ENCODE measurements around the gene GNAZ. TPM values are rescaled to one million over a fixed set of nuclear protein-coding genes. Genes with fewer than 3 reads are reported as not detected.

Gene GNAZ
- total RNA-seq, 1 experiment from 2014 or later, result 6.0 TPM

- no peaks in the 10 kb centered on the region for H3K4me1 Mint-ChIP-seq (ENCODE audit: low read depth, unreplicated experiment)
- no peak for DNase-seq
- TF ChIP-seq, protein P1, sequence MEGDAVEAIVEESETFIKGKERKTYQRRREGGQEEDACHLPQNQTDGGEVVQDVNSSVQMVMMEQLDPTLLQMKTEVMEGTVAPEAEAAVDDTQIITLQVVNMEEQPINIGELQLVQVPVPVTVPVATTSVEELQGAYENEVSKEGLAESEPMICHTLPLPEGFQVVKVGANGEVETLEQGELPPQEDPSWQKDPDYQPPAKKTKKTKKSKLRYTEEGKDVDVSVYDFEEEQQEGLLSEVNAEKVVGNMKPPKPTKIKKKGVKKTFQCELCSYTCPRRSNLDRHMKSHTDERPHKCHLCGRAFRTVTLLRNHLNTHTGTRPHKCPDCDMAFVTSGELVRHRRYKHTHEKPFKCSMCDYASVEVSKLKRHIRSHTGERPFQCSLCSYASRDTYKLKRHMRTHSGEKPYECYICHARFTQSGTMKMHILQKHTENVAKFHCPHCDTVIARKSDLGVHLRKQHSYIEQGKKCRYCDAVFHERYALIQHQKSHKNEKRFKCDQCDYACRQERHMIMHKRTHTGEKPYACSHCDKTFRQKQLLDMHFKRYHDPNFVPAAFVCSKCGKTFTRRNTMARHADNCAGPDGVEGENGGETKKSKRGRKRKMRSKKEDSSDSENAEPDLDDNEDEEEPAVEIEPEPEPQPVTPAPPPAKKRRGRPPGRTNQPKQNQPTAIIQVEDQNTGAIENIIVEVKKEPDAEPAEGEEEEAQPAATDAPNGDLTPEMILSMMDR (IDR thresholded peaks at IDR 0.05; ENCODE audit: unreplicated experiment), result no peak
- no TSS peak for BruUV-seq (replicated peaks)
- no peak overlapping the region for H3K4me3 Mint-ChIP-seq (ENCODE audit: low read depth, unreplicated experiment)
- H3K27ac Mint-ChIP-seq (ENCODE audit: unreplicated experiment), result no peak overlapping the region
- no peaks in the 10 kb centered on the region for H3K36me3 Mint-ChIP-seq (ENCODE audit: insufficient read depth, unreplicated experiment)
- H3K9me3 Mint-ChIP-seq (ENCODE audit: low read depth, unreplicated experiment), result no peaks in the 10 kb centered on the region
- CTCF ChIA-PET, result no interaction called here
- H3K27me3 Mint-ChIP-seq (ENCODE audit: unreplicated experiment), result no peaks in the 10 kb centered on the region
- intact Hi-C loops (cut with micrococcal nuclease; ENCODE audit: unreplicated experiment), result no loop called here
These were observed 84.1 kb downstream of the GNAZ start for GRCh38 chr22:23154461-23154860.

GRCh38 chr22:23155143-23155542, 84.8 kb downstream of the GNAZ start:
- Mint-ChIP-seq H3K27me3 (ENCODE audit: unreplicated experiment) (no peaks in the 10 kb centered on the region), H3K9me3 (ENCODE audit: low read depth, unreplicated experiment) (no peaks in the 10 kb centered on the region), H3K4me1 (ENCODE audit: low read depth, unreplicated experiment) (no peaks in the 10 kb centered on the region), H3K27ac (ENCODE audit: unreplicated experiment) (no peak overlapping the region), H3K4me3 (ENCODE audit: low read depth, unreplicated experiment) (no peak overlapping the region), H3K36me3 (ENCODE audit: insufficient read depth, unreplicated experiment) (no peaks in the 10 kb centered on the region)
- DNase-seq, result no peak
- intact Hi-C loops (cut with micrococcal nuclease; ENCODE audit: unreplicated experiment), result no loop called here
- CTCF ChIA-PET, result no interaction called here
- TF ChIP-seq, protein P1 (IDR thresholded peaks at IDR 0.05; ENCODE audit: unreplicated experiment), result no peak
- BruUV-seq (replicated peaks), result no TSS peak

GRCh38 chr22:23155831-23156230, 85.5 kb downstream of the GNAZ start:
- CTCF ChIA-PET, result interaction anchor here (1.9 kb wide), 1 partner anchor 126 kb away, joined by 8 read pairs; no protein-coding TSS in a partner anchor
- H3K27me3 Mint-ChIP-seq (ENCODE audit: unreplicated experiment), result no peaks in the 10 kb centered on the region
- intact Hi-C loops (cut with micrococcal nuclease; ENCODE audit: unreplicated experiment), result no loop called here

DNA sequence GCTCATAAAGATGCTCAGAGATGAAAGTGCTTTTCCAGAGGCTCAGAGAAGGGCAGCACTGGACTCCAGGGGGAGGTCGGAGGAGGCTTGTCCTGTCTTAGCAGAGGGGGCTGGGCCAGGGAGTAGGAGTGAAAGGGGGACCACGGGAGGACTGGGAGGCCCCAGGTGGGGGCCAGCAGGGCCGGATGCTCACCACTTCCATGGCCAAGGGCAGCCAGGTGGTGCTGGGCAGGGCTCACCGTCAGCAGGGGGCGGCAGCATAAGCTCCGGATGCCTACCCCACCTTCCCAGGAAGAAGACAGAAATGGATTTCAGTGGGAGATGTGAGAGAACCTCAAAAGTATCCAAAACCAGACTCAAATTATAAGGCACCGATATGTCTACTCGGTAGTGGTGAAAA, 86.0 kb downstream of the GNAZ start:
- CTCF ChIA-PET, result interaction anchor here (1.9 kb wide), 1 partner anchor 125 kb away, joined by 8 read pairs; no protein-coding TSS in a partner anchor
- no TSS peak for BruUV-seq (replicated peaks)
- H3K9me3 Mint-ChIP-seq (ENCODE audit: low read depth, unreplicated experiment), result no peaks in the 10 kb centered on the region

More at GRCh38 chr22:23155831-23156230, 85.5 kb downstream of the GNAZ start:
- no peak overlapping the region for H3K4me3 Mint-ChIP-seq (ENCODE audit: low read depth, unreplicated experiment)
- no TSS peak for BruUV-seq (replicated peaks)
- no peak for DNase-seq
- H3K36me3 Mint-ChIP-seq (ENCODE audit: insufficient read depth, unreplicated experiment), result no peaks in the 10 kb centered on the region
- TF ChIP-seq, protein P1 (IDR thresholded peaks at IDR 0.05; ENCODE audit: unreplicated experiment), result no peak
- H3K9me3 Mint-ChIP-seq (ENCODE audit: low read depth, unreplicated experiment), result no peaks in the 10 kb centered on the region
- H3K4me1 Mint-ChIP-seq (ENCODE audit: low read depth, unreplicated experiment), result no peaks in the 10 kb centered on the region
- no peak overlapping the region for H3K27ac Mint-ChIP-seq (ENCODE audit: unreplicated experiment)

More for the DNA sequence above, 86.0 kb downstream of the GNAZ start:
- H3K4me1 Mint-ChIP-seq (ENCODE audit: low read depth, unreplicated experiment), result no peaks in the 10 kb centered on the region
- intact Hi-C loops (cut with micrococcal nuclease; ENCODE audit: unreplicated experiment), result no loop called here
- H3K4me3 Mint-ChIP-seq (ENCODE audit: low read depth, unreplicated experiment), result no peak overlapping the region
- H3K36me3 Mint-ChIP-seq (ENCODE audit: insufficient read depth, unreplicated experiment), result no peaks in the 10 kb centered on the region
- DNase-seq, result no peak
- H3K27ac Mint-ChIP-seq (ENCODE audit: unreplicated experiment), result no peak overlapping the region
- TF ChIP-seq, protein P1 (IDR thresholded peaks at IDR 0.05; ENCODE audit: unreplicated experiment), result no peak
- no peaks in the 10 kb centered on the region for H3K27me3 Mint-ChIP-seq (ENCODE audit: unreplicated experiment)

All from Calu3 (cell line).